Neural progenitor cell (in vitro differentiated cells): Measurements from ENCODE around the gene TAAR1. TPM values are rescaled to one million over a fixed set of nuclear protein-coding genes. Genes with fewer than 3 reads are reported as not detected.

ENCODE experiments used
- DNase-seq: peaks from one replicate; pipeline ENCODE4 v3.0.0-alpha.2; 2016; ENCODE audit warnings: low spot score
- H2AFZ ChIP-seq: fragments of 200-600 bp; sonication (generic); replicated peaks from 2 replicates; pipeline ENCODE4 v1.6.1; 2016; ENCODE audit warnings: antibody characterized with exemption
- H3F3A ChIP-seq: fragments of 200-600 bp; sonication (generic); 2 replicates; pipeline ENCODE4 v1.6.1; 2016; ENCODE audit warnings: antibody characterized with exemption, low read depth
- H3K27ac ChIP-seq: fragments of 200-600 bp; sonication (generic); 2 replicates; pipeline ENCODE4 v1.5.1; 2016; ENCODE audit warnings: mild to moderate bottlenecking
- H3K27me3 ChIP-seq: fragments of 200-600 bp; sonication (generic); 2 replicates; pipeline ENCODE4 v1.6.1; 2016; ENCODE audit warnings: mild to moderate bottlenecking, moderate library complexity
- H3K36me3 ChIP-seq: fragments of 200-600 bp; sonication (generic); 2 replicates; pipeline ENCODE4 v1.5.1; 2016
- H3K4me1 ChIP-seq: fragments of 200-600 bp; sonication (generic); 2 replicates; pipeline ENCODE4 v1.6.1; 2016; ENCODE audit warnings: mixed run types
- H3K4me2 ChIP-seq: fragments of 200-600 bp; sonication (generic); 2 replicates; pipeline ENCODE4 v1.6.1; 2016
- H3K4me3 ChIP-seq: fragments of 200-600 bp; sonication (generic); 2 replicates; pipeline ENCODE4 v1.5.1; 2016
- H3K79me2 ChIP-seq: fragments of 200-600 bp; sonication (generic); 2 replicates; pipeline ENCODE4 v1.6.1; 2016; ENCODE audit warnings: low read depth
- H3K9ac ChIP-seq: fragments of 200-600 bp; sonication (generic); 2 replicates; pipeline ENCODE4 v1.6.1; 2016
- H3K9me3 ChIP-seq: fragments of 200-600 bp; sonication (generic); 2 replicates; pipeline ENCODE4 v1.5.1; 2016; ENCODE audit warnings: low read depth
- H4K20me1 ChIP-seq: fragments of 200-600 bp; sonication (generic); 2 replicates; pipeline ENCODE4 v1.6.1; 2016; ENCODE audit warnings: low read depth
- H3K27ac Mint-ChIP-seq: 3 replicates; pipeline ENCODE4 v1.8.0; 2021; ENCODE audit warnings: mixed read lengths
- H3K27me3 Mint-ChIP-seq: 2 replicates; pipeline ENCODE4 v1.8.0; 2022; ENCODE audit warnings: low read depth, mild to moderate bottlenecking, inconsistent platforms, moderate library complexity, mixed read lengths; ENCODE audit not compliant: insufficient read depth
- H3K36me3 Mint-ChIP-seq: 3 replicates; pipeline ENCODE4 v1.8.0; 2021; ENCODE audit warnings: mixed read lengths
- H3K4me1 Mint-ChIP-seq: 3 replicates; pipeline ENCODE4 v1.8.0; 2021; ENCODE audit warnings: mixed read lengths
- H3K4me3 Mint-ChIP-seq: 3 replicates; pipeline ENCODE4 v1.8.0; 2021; ENCODE audit warnings: mild to moderate bottlenecking, moderate library complexity, mixed read lengths
- H3K9me3 Mint-ChIP-seq: 3 replicates; pipeline ENCODE4 v1.8.0; 2020; ENCODE audit warnings: mixed read lengths
- EZH2 ChIP-seq: fragments of 200-600 bp; sonication (generic); IDR thresholded peaks from 2 replicates; pipeline ENCODE4 v1.6.1; 2017; ENCODE audit warnings: antibody characterized with exemption, mild to moderate bottlenecking, moderate library complexity
- EZH2phosphoT487 ChIP-seq: fragments of 200-600 bp; sonication (generic); IDR thresholded peaks from 2 replicates; pipeline ENCODE4 v1.6.1; 2017; ENCODE audit warnings: antibody characterized with exemption
- total RNA-seq: library from RNA; depleted of rRNA; stranded (reverse); fragments of >200 nt; gene quantifications from 2 replicates; pipeline ENCODE4 v1.2.3, GENCODE V29; 2015; ENCODE audit warnings: low replicate concordance
- TF ChIP-seq, protein P1 (sequence below): fragments of 200-600 bp; sonication (generic); IDR thresholded peaks from 2 replicates; pipeline ENCODE4 v1.5.1; 2017; ENCODE audit warnings: antibody characterized with exemption, mild to moderate bottlenecking

The TAAR1 gene
- total RNA-seq, 1 donor from 2014 or later = not detected

DNA sequence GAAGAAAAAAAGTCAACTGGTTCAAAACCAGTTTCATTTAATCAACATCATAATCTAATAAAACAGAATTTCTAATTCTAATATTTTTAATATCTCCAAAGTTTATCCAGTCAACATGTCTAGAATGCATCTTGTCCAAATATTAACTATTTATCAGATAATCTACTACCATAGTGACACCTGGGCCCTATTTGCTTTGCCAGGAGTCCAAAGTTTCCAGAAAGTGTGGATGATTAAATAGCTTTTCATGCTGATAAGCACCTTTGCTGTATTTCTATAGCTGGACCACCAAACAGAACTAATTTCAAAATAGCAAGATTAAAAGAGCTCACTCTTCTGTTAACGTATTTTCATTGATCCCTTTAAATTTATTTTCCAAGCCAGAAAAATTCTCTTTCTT, 12.3 kb upstream of the TAAR1 start:
- H3K4me1 ChIP-seq = no peaks in the 10 kb centered on the region
- H3K36me3 Mint-ChIP-seq = no peaks in the 10 kb centered on the region
- H3F3A ChIP-seq = no peaks in the 10 kb centered on the region
- no peak overlapping the region for H3K4me3 Mint-ChIP-seq
- H4K20me1 ChIP-seq = no peaks in the 10 kb centered on the region
- H3K9me3 Mint-ChIP-seq = no peaks in the 10 kb centered on the region
- no peak overlapping the region for H3K9ac ChIP-seq
- H3K36me3 ChIP-seq = no peaks in the 10 kb centered on the region
- H3K4me3 ChIP-seq = no peak overlapping the region
- DNase-seq = no peak
- H3K4me1 Mint-ChIP-seq = no peaks in the 10 kb centered on the region
- no peak overlapping the region for H3K27ac ChIP-seq
- H3K27me3 Mint-ChIP-seq = no peaks in the 10 kb centered on the region
- no peak overlapping the region for H3K4me2 ChIP-seq
- H2AFZ ChIP-seq = no peak overlapping the region
- no peaks in the 10 kb centered on the region for H3K9me3 ChIP-seq
- H3K27me3 ChIP-seq = no peaks in the 10 kb centered on the region
- TF ChIP-seq EZH2 (no peak), EZH2phosphoT487 (no peak)
- TF ChIP-seq, protein P1, sequence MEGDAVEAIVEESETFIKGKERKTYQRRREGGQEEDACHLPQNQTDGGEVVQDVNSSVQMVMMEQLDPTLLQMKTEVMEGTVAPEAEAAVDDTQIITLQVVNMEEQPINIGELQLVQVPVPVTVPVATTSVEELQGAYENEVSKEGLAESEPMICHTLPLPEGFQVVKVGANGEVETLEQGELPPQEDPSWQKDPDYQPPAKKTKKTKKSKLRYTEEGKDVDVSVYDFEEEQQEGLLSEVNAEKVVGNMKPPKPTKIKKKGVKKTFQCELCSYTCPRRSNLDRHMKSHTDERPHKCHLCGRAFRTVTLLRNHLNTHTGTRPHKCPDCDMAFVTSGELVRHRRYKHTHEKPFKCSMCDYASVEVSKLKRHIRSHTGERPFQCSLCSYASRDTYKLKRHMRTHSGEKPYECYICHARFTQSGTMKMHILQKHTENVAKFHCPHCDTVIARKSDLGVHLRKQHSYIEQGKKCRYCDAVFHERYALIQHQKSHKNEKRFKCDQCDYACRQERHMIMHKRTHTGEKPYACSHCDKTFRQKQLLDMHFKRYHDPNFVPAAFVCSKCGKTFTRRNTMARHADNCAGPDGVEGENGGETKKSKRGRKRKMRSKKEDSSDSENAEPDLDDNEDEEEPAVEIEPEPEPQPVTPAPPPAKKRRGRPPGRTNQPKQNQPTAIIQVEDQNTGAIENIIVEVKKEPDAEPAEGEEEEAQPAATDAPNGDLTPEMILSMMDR = no peak
- no peak overlapping the region for H3K27ac Mint-ChIP-seq
- H3K79me2 ChIP-seq = no peaks in the 10 kb centered on the region

DNA sequence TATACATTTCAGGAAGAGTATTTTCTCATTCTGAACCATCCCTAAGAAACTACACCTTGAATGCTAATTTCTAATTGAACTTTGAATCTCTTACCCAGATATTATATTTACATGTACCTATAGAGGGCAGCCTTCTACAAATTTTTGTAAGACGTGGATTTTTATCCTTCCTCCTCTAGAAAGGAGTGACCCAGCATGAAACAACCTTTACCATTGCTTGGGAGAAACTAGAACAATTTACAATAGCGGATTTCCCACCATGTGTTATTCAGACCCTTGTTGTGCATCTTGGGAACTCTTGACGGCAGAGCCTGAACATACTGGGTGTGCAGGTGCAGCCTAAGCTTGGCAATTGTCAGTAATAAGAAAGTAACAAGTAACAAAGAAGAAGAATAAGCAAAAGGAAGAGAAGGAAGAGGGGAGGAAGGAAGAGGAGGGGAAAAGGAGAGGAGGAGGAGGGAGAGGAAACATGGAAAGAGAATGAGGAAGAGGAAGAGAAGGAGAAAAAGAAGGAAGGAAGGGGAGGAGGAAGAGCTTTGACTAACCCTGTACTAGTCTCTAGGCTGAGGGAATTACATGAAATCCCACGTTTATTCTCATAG, 10.8 kb upstream of the TAAR1 start:
- Histone ChIP-seq H3K36me3 (no peaks in the 10 kb centered on the region), H3K27ac (no peak overlapping the region), H3K79me2 (no peaks in the 10 kb centered on the region), H3F3A (no peaks in the 10 kb centered on the region), H2AFZ (peak overlapping the region; percentile 89), H3K4me1 (no peaks in the 10 kb centered on the region), H3K9ac (no peak overlapping the region), H3K4me3 (no peak overlapping the region), H3K4me2 (no peak overlapping the region), H3K27me3 (no peaks in the 10 kb centered on the region), H4K20me1 (no peaks in the 10 kb centered on the region), H3K9me3 (no peaks in the 10 kb centered on the region)
- Mint-ChIP-seq H3K4me3 (no peak overlapping the region), H3K27ac (no peak overlapping the region), H3K36me3 (no peaks in the 10 kb centered on the region), H3K27me3 (no peaks in the 10 kb centered on the region), H3K4me1 (no peaks in the 10 kb centered on the region), H3K9me3 (no peaks in the 10 kb centered on the region)
- DNase-seq = peak; percentile 23
- TF ChIP-seq EZH2 = no peak
- TF ChIP-seq, protein P1 = peak; percentile 56

DNA sequence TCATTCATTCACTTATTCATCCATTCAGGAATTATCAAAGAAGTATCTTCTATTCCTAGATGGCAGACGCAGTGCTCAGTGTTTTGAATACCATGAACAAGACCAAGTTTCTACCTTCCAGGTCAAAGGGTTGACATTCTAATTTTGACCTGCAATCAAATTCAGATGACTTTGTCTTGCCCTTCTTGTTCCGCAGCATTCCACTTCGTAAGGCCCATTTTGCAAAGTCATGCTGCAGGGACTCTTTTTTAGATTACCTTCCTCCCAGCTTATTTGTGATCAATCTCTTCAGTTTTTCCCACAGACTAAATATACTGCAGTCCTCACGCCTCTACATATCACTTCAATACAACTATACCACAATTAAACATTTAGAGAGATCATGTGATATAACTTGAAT, 7.1 kb upstream of the TAAR1 start:
- no peaks in the 10 kb centered on the region for H3F3A ChIP-seq
- no peaks in the 10 kb centered on the region for H3K9me3 Mint-ChIP-seq
- no peaks in the 10 kb centered on the region for H3K9me3 ChIP-seq
- H3K79me2 ChIP-seq = no peaks in the 10 kb centered on the region
- no peaks in the 10 kb centered on the region for H3K27me3 ChIP-seq
- H4K20me1 ChIP-seq = no peaks in the 10 kb centered on the region
- no peak overlapping the region for H2AFZ ChIP-seq
- no peak overlapping the region for H3K4me3 Mint-ChIP-seq
- no peaks in the 10 kb centered on the region for H3K36me3 ChIP-seq
- no peaks in the 10 kb centered on the region for H3K4me1 ChIP-seq
- no peak for DNase-seq
- H3K27ac Mint-ChIP-seq = no peak overlapping the region
- H3K36me3 Mint-ChIP-seq = no peaks in the 10 kb centered on the region
- no peak overlapping the region for H3K9ac ChIP-seq
- H3K4me3 ChIP-seq = no peak overlapping the region
- TF ChIP-seq, protein P1 = no peak
- no peak for TF ChIP-seq EZH2
- TF ChIP-seq EZH2phosphoT487 = no peak
- H3K4me1 Mint-ChIP-seq = no peaks in the 10 kb centered on the region
- no peak overlapping the region for H3K27ac ChIP-seq
- no peak overlapping the region for H3K4me2 ChIP-seq
- H3K27me3 Mint-ChIP-seq = no peaks in the 10 kb centered on the region
